Thoracic aorta (tissue), 2 donors: Measurements from ENCODE around the gene BCDIN3D. TPM values are rescaled to one million over a fixed set of nuclear protein-coding genes. Genes with fewer than 3 reads are reported as not detected.

Experiments
- ATAC-seq: fragments of 150-250 bp; one replicate; pipeline ENCODE4 v1.8.0; 2017; ENCODE audit warnings: low read depth; ENCODE audit not compliant: insufficient number of reproducible peaks, low FRiP score
- DNase-seq: peaks from one replicate; pipeline ENCODE4 v3.0.0-alpha.2; 2020; ENCODE audit warnings: low spot score
- H3K27ac ChIP-seq, 2 donors: fragments of 200-600 bp; sonication (generic); 1 replicate in 1 of 2; 2 replicates in 1 of 2; pipeline ENCODE4 v1.5.1; 2016; ENCODE audit warnings: mild to moderate bottlenecking in 2 of 2, moderate library complexity in 2 of 2
- H3K27me3 ChIP-seq: fragments of 200-600 bp; sonication (generic); replicated peaks from 2 replicates; pipeline ENCODE4 v1.6.0; 2016; ENCODE audit warnings: mild to moderate bottlenecking; ENCODE audit not compliant: insufficient read depth
- H3K36me3 ChIP-seq: fragments of 200-600 bp; sonication (generic); one replicate; pipeline ENCODE4 v1.5.1; 2016
- H3K4me1 ChIP-seq, 2 donors: fragments of 200-600 bp; sonication (generic); 1 replicate in 1 of 2; 2 replicates in 1 of 2; pipeline versions ENCODE4 v1.5.1 to v1.6.0; 2016; ENCODE audit warnings: low read depth in 2 of 2, mild to moderate bottlenecking in 1 of 2; ENCODE audit not compliant: control insufficient read depth in 1 of 2
- H3K4me3 ChIP-seq: fragments of 200-600 bp; sonication (generic); 2 replicates; pipeline ENCODE4 v1.5.1; 2016; ENCODE audit warnings: mild to moderate bottlenecking
- H3K9me3 ChIP-seq: fragments of 200-600 bp; sonication (generic); 2 replicates; pipeline ENCODE4 v1.5.1; 2016
- total RNA-seq, 2 donors: library from RNA; depleted of rRNA; stranded (reverse); fragments of >200 nt; gene quantifications; one replicate each; pipeline versions ENCODE4 v1.1.0 to v1.2.3, GENCODE V29; 2016
- TF ChIP-seq, protein P1 (sequence below): fragments of 200-600 bp; sonication (generic); IDR thresholded peaks from one replicate; pipeline ENCODE4 v1.5.1; 2019; ENCODE audit warnings: antibody characterized with exemption

The BCDIN3D gene
- total RNA-seq, 2 donors from 2014 or later, result 1.6 to 2.7 TPM

DNA sequence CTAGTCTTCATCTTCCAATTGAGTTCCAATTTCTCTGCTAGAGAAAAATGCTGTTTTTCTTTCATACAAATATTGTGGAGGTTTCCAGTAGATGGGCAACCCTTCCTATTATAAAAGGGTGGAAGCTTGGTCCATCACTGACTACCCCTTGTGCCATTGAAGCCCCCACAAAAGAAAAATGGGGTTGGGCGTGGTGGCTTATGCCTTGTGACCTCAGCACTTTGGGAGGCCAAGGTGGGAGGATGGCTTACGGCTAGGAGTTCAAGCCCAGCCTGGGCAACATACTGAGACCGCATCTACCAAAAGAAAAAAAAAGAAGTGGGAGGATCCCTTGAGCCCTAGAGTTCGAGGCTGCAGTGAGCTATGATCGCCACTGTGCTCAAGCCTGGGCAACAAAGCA lies 37.5 kb downstream of the BCDIN3D start:
- H3K36me3 ChIP-seq, result peaks cover 37% of the 10 kb centered on the region
- no peaks in the 10 kb centered on the region for H3K27me3 ChIP-seq
- no peak for ATAC-seq
- H3K4me3 ChIP-seq, result no peak overlapping the region
- TF ChIP-seq, protein P1, sequence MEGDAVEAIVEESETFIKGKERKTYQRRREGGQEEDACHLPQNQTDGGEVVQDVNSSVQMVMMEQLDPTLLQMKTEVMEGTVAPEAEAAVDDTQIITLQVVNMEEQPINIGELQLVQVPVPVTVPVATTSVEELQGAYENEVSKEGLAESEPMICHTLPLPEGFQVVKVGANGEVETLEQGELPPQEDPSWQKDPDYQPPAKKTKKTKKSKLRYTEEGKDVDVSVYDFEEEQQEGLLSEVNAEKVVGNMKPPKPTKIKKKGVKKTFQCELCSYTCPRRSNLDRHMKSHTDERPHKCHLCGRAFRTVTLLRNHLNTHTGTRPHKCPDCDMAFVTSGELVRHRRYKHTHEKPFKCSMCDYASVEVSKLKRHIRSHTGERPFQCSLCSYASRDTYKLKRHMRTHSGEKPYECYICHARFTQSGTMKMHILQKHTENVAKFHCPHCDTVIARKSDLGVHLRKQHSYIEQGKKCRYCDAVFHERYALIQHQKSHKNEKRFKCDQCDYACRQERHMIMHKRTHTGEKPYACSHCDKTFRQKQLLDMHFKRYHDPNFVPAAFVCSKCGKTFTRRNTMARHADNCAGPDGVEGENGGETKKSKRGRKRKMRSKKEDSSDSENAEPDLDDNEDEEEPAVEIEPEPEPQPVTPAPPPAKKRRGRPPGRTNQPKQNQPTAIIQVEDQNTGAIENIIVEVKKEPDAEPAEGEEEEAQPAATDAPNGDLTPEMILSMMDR, result no peak
- H3K9me3 ChIP-seq, result no peaks in the 10 kb centered on the region
- peaks cover 18 to 36% of the 10 kb centered on the region in 2 donors for H3K4me1 ChIP-seq
- DNase-seq, result no peak
- H3K27ac ChIP-seq, result no peak overlapping the region

DNA sequence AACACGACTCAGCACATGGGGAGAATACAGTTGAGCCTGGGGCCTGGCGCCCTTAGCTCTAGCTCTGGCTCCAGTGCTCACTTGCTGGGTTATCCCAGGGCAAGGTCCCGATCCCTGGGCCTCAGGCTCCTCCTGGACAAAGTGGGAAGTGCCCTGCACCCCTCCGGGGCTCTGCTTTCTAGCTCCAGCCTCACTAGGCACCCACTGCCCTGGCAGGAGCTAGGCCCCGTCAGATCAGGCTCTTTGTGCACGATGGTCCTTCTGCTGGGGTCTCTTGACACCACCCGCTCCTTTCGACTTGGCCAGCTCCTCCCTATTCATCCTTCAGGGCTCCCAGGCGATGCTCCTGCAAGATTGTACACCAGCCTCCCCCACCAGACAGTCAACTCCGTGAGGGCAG lies 38.1 kb downstream of the BCDIN3D start:
- H3K27me3 ChIP-seq, result no peaks in the 10 kb centered on the region
- DNase-seq (no peak), ATAC-seq (no peak)
- TF ChIP-seq, protein P1, result no peak
- no peaks in the 10 kb centered on the region for H3K9me3 ChIP-seq
- peaks cover 12 to 35% of the 10 kb centered on the region in 2 donors for H3K4me1 ChIP-seq
- no peak overlapping the region for H3K27ac ChIP-seq
- no peak overlapping the region for H3K4me3 ChIP-seq
- H3K36me3 ChIP-seq, result peaks cover 42% of the 10 kb centered on the region

DNA sequence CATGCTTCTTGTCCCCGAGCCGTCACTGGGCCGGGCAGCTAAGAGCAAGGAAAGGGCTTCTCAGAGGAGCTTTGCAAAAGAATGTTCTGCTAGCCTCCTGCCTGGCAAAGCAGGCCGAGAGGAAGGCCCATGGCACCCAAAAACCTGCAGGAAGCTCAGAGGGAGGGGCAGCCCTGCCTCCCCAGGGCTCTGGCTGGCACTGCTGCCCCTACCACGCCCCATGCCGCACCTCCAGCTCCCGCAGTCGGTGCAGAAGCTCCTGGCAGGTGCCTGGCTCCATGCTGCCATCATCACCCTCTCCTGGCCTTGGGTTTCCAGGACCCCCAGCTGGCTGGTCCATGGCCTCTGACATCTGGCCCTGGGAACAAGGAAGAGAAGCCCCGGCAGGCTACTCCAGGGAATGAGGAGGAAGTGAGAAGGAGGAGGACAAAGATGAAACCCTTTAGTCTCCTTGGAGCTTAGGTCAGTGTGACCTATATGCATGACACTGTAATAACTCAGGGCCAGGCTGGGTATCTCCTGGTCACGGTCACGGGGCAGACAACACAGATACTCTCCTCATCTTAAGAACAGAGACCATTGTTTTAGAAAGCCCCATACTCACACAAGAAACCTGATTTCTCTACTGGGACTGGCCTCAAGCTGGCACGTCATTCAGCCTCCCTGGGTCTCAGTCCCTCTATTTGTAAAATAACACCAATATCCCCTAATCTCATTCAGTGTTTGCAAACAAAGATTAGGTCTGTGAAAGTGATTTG lies 39.0 kb downstream of the BCDIN3D start:
- TF ChIP-seq, protein P1, result no peak
- H3K36me3 ChIP-seq, result peaks cover 51% of the 10 kb centered on the region
- DNase-seq, result no peak
- H3K9me3 ChIP-seq, result no peaks in the 10 kb centered on the region
- H3K4me3 ChIP-seq, result no peak overlapping the region
- peaks cover 4 to 25% of the 10 kb centered on the region in 2 donors for H3K4me1 ChIP-seq
- no peaks in the 10 kb centered on the region for H3K27me3 ChIP-seq
- no peak for ATAC-seq
- H3K27ac ChIP-seq, result no peak overlapping the region

DNA sequence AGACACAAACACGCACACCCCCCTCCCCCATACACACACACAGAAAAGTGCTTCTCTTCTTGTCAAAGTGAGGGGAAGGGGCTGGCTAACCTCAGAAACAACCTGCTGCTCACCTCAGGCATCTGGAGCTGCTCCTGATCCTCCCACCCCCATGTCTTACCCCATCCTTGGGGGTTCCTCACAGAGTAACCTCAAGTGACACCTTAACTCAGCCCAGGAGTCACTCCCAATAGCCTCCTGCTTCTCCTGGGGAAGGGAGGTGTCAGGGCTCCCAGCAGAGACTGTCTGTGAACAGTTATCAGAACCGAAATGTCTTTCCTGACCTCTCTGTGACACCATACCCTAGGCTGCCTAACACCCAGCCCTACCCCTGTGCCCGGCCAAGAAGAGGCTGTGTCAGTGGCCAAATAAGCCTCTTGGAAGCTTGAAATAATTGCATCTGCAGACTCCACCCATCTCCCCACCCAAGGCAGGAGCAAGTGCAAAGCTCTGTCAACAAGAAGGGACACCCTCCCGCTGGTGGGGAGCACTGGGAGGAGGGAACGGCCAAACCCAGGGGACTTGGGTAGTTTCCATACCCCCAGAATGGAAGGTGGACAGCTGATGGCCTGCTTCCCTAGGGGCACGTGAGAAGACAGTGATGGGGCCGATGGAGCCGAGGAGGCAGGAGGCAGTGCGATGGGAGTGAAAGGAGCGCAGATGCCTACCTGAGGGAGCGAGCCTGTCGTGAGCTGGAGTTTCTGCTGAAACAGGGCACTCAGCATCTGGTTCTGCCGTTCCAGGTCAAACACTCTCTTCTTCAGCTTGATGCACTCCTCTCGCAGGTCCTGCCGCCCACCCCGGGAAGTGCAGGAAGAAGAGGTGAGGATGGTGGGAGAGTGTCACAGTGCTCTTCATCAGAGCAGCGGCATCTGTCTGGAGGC lies 41.5 kb downstream of the BCDIN3D start:
- TF ChIP-seq, protein P1, result no peak
- peaks cover 72% of the 10 kb centered on the region for H3K36me3 ChIP-seq
- no peaks in the 10 kb centered on the region for H3K27me3 ChIP-seq
- ATAC-seq (no peak), DNase-seq (no peak)
- H3K4me1 ChIP-seq, result peaks cover 0 to 16% of the 10 kb centered on the region in 2 donors
- H3K4me3 ChIP-seq, result no peak overlapping the region
- peak overlapping the region; percentile 33 to 47 for H3K27ac ChIP-seq
- no peaks in the 10 kb centered on the region for H3K9me3 ChIP-seq
